Ascending aorta (tissue), 2 donors: Measurements from ENCODE around the gene SLC26A9. TPM values are rescaled to one million over a fixed set of nuclear protein-coding genes. Genes with fewer than 3 reads are reported as not detected.

Experiments used
- DNase-seq, 2 donors: peaks; one replicate each; pipeline ENCODE4 v3.0.0-alpha.2; 2019; ENCODE audit warnings: low spot score in 2 of 2
- H3K27ac ChIP-seq, 2 donors: fragments of 200-600 bp; sonication (generic); one replicate each; pipeline ENCODE4 v1.5.1; 2016 to 2017; ENCODE audit warnings: mild to moderate bottlenecking in 1 of 2
- H3K27me3 ChIP-seq: fragments of 200-600 bp; sonication (generic); one replicate; pipeline ENCODE4 v1.5.1; 2017
- H3K36me3 ChIP-seq, 2 donors: fragments of 200-600 bp; sonication (generic); one replicate each; pipeline ENCODE4 v1.5.1; 2016
- H3K4me1 ChIP-seq, 2 donors: fragments of 200-600 bp; sonication (generic); one replicate each; pipeline ENCODE4 v1.5.1; 2016 to 2017; ENCODE audit warnings: mild to moderate bottlenecking in 1 of 2
- H3K4me3 ChIP-seq, 2 donors: fragments of 200-600 bp; sonication (generic); one replicate each; pipeline ENCODE4 v1.5.1; 2016 to 2017; ENCODE audit warnings: mild to moderate bottlenecking in 1 of 2
- H3K9me3 ChIP-seq, 2 donors: fragments of 200-600 bp; sonication (generic); one replicate each; pipeline ENCODE4 v1.5.1; 2016
- CTCF ChIP-seq, 3 experiments: fragments of 200-600 bp in 2 of 3; fragments of 450-650 bp in 1 of 3; sonication (generic) in 2 of 3; IDR thresholded peaks; one replicate each; pipeline ENCODE4 v1.5.1; 2016 to 2019; ENCODE audit warnings: antibody characterized with exemption in 3 of 3, mild to moderate bottlenecking in 1 of 3, moderate library complexity in 1 of 3
- intact Hi-C: fragments of 100-400 bp; cut with DNase I; formaldehyde crosslinking; loops from one replicate; pipeline ENCODE4 v1.15.1; 2023
- total RNA-seq: library from RNA; depleted of rRNA; stranded (reverse); fragments of >200 nt; gene quantifications from one replicate; pipeline ENCODE4 v1.1.0, GENCODE V29; 2016

SLC26A9 gene
- total RNA-seq, 1 donor from 2014 or later = not detected

- H3K36me3 ChIP-seq = no peaks in the 10 kb centered on the region
- no peak overlapping the region for H3K4me3 ChIP-seq
- peak overlapping the region in 1 of 2 donors; percentile 28 for H3K27ac ChIP-seq
- intact Hi-C loops = no loop called here
- H3K4me1 ChIP-seq = peaks cover 0 to 6% of the 10 kb centered on the region in 2 donors
- H3K27me3 ChIP-seq = no peaks in the 10 kb centered on the region
- no peak for DNase-seq
- no peak for TF ChIP-seq CTCF (IDR thresholded peaks at IDR 0.05)
- no peaks in the 10 kb centered on the region for H3K9me3 ChIP-seq
Observed at GRCh38 chr1:205933671-205934618, 9.3 kb downstream of the SLC26A9 start.

- TF ChIP-seq CTCF (IDR thresholded peaks at IDR 0.05) = no peak
- peaks cover 0 to 6% of the 10 kb centered on the region in 2 donors for H3K4me1 ChIP-seq
- no peaks in the 10 kb centered on the region for H3K27me3 ChIP-seq
- intact Hi-C loops = no loop called here
- no peaks in the 10 kb centered on the region for H3K9me3 ChIP-seq
- H3K4me3 ChIP-seq = no peak overlapping the region
- DNase-seq = no peak
- H3K36me3 ChIP-seq = no peaks in the 10 kb centered on the region
- no peak overlapping the region for H3K27ac ChIP-seq
Observed at GRCh38 chr1:205932776-205933175, 10.5 kb downstream of the SLC26A9 start.

GRCh38 chr1:205930799-205931281 is 12.4 kb downstream of the SLC26A9 start:
- no peak for DNase-seq
- H3K27me3 ChIP-seq = no peaks in the 10 kb centered on the region
- H3K4me1 ChIP-seq = peaks cover 0 to 2% of the 10 kb centered on the region in 2 donors
- H3K9me3 ChIP-seq = no peaks in the 10 kb centered on the region
- H3K36me3 ChIP-seq = no peaks in the 10 kb centered on the region
- H3K4me3 ChIP-seq = no peak overlapping the region
- intact Hi-C loops = no loop called here
- H3K27ac ChIP-seq = no peak overlapping the region
- TF ChIP-seq CTCF (IDR thresholded peaks at IDR 0.05) = no peak

GRCh38 chr1:205930195-205930577 is 13.1 kb downstream of the SLC26A9 start:
- Histone ChIP-seq H3K4me3 (no peak overlapping the region), H3K36me3 (no peaks in the 10 kb centered on the region), H3K9me3 (no peaks in the 10 kb centered on the region), H3K27me3 (no peaks in the 10 kb centered on the region), H3K27ac (no peak overlapping the region), H3K4me1 (peaks cover 0 to 2% of the 10 kb centered on the region in 2 donors)
- no peak for TF ChIP-seq CTCF (IDR thresholded peaks at IDR 0.05)
- intact Hi-C loops = no loop called here
- no peak for DNase-seq

GRCh38 chr1:205929496-205930194 is 13.6 kb downstream of the SLC26A9 start:
- Histone ChIP-seq H3K4me1 (peaks cover 0 to 2% of the 10 kb centered on the region in 2 donors), H3K9me3 (no peaks in the 10 kb centered on the region), H3K27ac (no peak overlapping the region), H3K27me3 (no peaks in the 10 kb centered on the region), H3K4me3 (no peak overlapping the region), H3K36me3 (no peaks in the 10 kb centered on the region)
- DNase-seq = no peak
- no peak for TF ChIP-seq CTCF (IDR thresholded peaks at IDR 0.05)
- intact Hi-C loops = no loop called here
